Stimulated activated CD8-positive, alpha-beta memory T cell treated with anti-CD3 and anti-CD28 coated beads, Interleukin-4, amount 100 ng/mL, for 48 hours (primary cell): ENCODE data around the gene RPS6KB1.
"Not testable (repeated sequence)": the region's sequence is repeated elsewhere in the genome, so short reads cannot be mapped to it uniquely, and the experiment has no call there.

ENCODE experiments used
- DNase-seq: peaks from one replicate; pipeline ENCODE4 v3.0.0-alpha.2; 2020

RPS6KB1 gene

DNA sequence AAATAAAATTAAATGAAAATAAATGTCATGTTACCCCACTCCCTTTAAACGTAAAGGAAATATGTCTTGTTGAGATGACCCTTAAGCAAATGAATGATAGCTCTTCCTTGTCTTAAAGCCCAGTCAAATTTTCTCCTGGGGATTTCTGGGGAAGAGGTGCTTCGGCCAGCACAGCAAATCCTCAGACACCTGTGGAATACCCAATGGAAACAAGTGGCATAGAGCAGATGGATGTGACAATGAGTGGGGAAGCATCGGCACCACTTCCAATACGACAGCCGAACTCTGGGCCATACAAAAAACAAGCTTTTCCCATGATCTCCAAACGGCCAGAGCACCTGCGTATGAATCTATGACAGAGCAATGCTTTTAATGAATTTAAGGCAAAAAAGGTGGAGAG is 53.5 kb downstream of the RPS6KB1 start:
- not testable (repeated sequence) for DNase-seq

DNA sequence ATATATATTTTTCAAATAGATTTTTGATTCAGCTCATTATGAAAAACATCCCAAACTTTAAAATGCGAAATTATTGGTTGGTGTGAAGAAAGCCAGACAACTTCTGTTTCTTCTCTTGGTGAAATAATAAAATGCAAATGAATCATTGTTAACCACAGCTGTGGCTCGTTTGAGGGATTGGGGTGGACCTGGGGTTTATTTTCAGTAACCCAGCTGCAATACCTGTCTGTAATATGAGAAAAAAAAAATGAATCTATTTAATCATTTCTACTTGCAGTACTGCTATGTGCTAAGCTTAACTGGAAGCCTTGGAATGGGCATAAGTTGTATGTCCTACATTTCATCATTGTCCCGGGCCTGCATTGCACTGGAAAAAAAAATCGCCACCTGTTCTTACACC is 54.4 kb downstream of the RPS6KB1 start:
- DNase-seq = not testable (repeated sequence)

DNA sequence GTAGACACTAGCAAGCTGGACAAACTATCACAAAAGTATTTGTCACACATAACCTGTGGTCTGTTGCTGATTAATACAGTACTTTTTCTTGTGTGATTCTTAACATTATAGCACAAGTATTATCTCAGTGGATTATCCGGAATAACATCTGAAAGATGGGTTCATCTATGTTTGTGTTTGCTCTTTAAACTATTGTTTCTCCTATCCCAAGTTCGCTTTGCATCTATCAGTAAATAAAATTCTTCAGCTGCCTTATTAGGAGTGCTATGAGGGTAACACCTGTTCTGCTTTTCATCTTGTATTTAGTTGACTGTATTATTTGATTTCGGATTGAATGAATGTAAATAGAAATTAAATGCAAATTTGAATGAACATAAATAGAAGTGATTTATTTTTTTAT is 57.1 kb downstream of the RPS6KB1 start:
- DNase-seq = no peak

DNA sequence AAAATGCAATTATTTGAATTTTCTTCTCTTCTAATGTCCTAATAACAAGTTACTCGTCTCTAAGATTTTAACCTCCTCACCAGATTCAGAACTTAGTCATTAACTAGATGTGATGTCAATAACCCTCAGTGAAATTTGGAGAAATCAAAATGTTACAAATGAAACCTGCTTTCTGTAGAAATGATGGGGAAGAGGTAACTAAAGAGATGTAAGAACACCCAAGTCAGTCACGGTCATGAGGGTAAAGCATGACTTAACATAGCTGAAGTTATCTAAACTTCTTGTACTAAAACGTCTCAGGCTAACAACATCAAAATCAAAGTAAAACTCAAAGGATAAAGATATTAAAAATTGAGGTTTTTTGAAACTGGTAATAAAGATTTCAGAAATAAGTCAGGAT is 61.9 kb downstream of the RPS6KB1 start:
- DNase-seq = no peak

DNA sequence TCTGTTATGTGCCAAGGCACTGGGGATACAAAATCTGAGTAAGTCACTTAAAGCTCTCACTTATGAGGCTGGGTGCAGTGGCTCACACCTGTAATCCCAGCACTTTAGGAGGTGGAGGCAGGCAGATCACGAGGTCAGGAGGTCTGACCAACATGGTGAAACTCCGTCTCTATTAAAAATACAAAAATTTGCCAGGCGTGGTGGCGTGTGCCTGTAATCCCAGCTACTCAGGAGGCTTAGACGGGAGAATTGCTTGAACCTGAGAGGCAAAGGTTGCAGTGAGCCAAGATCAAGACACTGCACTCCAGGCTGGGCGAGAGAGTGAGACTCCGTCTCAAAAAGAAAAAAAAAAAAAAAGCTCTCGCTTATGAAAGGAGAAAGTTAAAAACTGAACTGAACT is 66.7 kb downstream of the RPS6KB1 start:
- DNase-seq = not testable (repeated sequence)

DNA sequence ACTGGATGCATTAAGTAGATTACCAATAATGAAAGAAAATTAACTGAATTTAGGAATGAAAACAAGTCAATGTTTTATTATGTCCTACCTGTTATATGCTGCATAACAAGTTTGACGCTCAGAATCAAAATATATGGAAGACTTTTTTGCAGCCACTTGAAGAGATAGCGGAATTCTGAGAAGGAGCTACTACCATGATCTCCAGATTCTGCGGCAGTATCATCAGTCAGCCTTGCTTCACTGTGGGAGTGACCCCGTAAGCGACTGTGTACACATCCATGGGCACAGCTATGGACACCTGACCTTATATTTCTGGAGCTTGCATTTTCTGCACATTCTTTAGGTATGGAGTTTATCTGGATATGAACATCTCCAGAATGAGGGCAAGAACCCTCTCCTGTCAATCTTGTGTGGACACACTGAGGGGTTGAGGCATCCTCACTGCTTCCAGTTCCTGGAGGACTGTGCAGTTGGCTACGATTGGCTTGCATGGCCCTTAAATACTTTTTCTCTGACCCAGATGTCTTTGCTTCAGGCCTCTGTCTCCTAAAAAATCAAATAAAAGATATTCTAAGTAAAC is 69.9 kb downstream of the RPS6KB1 start:
- DNase-seq = no peak

DNA sequence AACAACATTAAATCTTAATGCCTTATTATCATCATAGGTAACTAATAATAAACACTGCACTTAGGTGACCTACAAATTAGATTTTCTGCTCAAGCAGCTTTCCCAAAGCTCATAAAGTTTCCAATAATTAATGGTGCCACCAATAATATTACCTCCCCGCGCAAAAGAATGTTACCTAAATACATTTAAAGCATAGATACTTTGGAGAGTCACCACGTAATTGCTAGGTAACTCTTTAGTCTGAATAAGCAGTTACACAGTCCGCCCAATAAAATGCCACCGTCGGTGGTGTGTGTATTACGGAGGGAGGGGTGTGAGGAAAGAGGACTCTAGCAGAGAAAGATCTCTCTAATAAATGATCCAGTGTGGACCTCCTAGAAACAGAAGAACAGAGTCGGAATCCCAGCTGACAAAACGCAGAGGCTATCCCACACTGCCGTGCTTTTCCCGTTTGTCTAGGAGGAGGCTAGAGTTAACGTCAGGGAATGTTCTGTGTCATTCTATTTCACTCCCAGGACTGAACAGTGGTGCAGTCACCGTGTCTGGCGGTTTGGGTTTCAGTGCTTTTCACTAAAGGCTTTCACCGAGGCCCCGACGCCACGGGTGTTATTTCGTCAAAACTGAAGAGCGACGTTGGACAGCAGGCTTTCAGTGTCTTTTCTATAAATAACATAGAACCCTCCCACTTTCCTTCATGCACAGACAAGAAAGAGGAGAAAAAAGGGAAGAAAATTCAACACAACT is 71.0 kb downstream of the RPS6KB1 start:
- peak; percentile 73 for DNase-seq

DNA sequence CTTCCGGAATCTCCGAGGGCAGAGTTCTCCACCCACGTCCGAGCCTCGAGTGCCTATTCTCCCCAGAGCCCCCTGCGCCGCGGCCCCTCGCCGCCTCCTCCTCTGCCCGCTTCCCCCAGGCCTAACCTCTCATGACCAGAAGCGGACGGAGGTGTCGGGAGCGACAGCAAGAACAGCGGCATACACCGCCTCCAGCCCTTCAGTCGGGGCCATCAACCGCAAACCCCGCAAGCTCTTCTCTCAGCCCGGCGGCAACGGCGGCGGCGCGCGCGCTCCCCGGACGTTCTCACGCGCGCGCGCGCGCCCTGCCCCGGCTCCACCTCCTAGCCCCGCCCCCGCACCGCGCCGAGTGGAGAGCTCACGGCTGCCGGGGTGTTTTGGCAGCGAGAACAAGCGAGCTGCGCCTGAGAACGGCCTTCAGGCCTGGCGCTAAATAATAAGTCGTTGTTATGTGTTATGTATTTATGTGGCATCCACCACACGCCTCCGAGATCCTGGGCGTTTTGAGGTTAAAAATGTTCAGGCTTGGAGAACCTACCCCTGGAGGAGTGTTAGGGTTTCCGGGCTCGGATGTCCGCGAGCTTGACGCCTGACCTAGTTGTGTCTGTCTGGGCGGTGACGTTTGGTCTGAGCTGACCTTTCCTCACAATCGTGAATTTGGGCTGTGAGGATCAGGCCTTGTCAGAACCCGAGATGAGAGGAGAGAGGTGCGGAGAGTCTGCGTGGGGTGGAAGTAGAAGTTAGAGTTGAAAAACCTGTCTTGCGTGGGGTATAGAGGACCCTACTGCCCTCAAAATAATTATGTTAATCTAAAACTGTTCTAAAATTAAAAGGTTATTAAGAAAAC is 71.8 kb downstream of the RPS6KB1 start, which contains the start of gene RNFT1:
TSS of gene RNFT1 (minus strand) at position 259 of the 847 bp plus-strand sequence. CDS start at position 182, 77 bp downstream.
- DNase-seq = peak; percentile 97

DNA sequence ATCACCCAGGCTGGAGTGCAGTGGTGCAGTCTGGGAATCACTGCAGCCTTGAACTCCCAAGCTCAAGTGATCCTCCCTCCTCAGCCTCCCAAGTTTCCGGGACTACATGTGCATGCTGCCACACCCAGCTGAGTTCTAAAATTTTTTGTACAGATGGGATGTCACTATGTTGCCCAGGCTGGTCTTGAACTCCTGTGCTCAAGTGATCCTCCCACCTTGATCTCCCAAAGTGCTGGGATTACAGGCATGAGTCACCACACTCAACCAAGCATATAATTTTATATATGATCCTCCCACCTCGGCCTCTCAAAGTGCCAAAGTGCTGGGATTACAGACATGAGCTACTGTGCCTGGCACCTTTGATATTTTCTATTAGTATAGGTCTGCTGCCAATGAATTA is 78.8 kb downstream of the RPS6KB1 start:
- DNase-seq = not testable (repeated sequence)

DNA sequence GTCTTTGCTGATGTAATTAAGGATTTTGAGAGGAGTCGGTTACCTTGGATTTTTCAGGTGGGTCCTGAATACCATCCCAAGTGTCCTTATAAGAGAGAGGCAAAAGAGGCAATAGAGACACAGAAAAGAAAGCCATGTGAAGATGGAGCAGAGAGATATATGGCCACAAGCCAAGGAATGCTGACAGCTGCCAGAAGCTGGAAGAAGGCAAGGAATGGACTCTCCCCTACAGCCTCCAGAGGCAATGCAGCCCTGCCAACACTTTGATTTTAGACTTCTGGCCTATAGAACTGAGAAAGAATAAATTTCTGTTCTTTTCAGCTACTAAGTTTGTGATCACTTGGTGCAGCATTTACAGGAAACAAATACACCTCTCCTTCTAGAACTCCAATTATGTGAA is 79.9 kb downstream of the RPS6KB1 start:
- DNase-seq = no peak

DNA sequence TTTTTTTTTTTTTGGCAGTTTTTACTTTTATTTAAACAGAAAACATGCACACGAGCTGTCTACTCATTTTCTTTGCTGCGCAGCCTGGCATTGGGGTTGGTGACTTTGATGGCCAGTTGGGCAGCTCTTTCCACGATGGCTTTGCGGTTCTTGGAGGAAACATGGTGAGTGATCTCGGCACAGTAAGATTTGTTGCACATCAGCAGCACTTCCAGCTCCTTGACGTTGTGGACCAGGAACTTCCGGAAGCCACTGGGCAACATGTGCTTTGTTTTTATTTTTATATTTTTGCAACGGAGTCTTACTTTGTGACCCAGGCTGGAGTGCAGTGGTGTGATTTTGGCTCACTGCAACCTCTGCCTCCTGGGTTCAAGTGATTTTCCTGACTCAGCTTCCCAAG is 80.6 kb downstream of the RPS6KB1 start:
- not testable (repeated sequence) for DNase-seq

DNA sequence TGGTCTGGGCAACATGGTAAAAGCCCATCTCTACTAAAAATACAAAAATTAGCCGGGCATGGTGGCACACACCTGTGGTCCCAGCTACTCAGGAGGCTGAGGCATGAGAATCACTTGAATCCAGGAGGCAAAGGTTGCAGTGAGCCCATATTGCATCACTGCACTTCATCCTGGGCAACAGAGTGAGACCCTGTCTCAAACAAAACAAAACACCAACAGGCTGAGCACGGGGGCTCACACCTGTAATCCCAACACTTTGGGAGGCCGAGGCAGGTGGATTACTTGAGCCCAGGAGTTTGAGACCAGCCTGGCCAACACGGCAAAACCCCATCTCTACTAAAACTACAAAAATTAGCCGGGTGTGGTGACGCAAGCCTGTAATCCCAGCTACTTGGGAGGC is 82.2 kb downstream of the RPS6KB1 start:
- DNase-seq = not testable (repeated sequence)

DNA sequence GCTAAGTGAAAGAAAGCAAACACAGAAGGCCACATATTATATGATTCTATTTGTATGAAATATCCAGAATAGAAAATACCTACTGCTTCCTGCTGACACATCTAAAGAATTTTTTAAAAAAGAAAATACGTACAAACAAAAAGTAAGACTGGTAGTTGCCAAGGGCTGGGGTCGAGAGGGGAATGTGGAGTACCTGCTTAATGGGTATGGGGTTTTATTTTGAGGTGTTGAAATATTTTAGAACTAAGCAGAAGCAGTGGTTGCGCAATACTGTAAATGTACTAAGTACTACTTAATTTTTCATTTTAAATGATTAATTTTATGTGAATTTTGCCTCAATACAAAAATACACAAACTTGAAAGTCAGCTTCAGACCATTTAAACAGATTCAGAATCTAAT is 103.7 kb downstream of the RPS6KB1 start:
- not testable (repeated sequence) for DNase-seq
